LHCN-M2 (cell line): ENCODE data around the gene MAP4K1. TPM values are rescaled to one million over a fixed set of nuclear protein-coding genes. Genes with fewer than 3 reads are reported as not detected.
"Not testable (repeated sequence)": the region's sequence is repeated elsewhere in the genome, so short reads cannot be mapped to it uniquely, and the experiment has no call there.

Experiments used
- DNase-seq: peaks from one replicate; pipeline ENCODE4 v3.0.0-alpha.2; 2012; ENCODE audit warnings: low read depth
- total RNA-seq: library from RNA; depleted of rRNA; stranded (reverse); fragments of >200 nt; gene quantifications from 2 replicates; pipeline ENCODE4 v1.2.3, GENCODE V29; 2014

The MAP4K1 gene
- total RNA-seq, 1 experiment from 2014 or later: 2.0 TPM

DNA sequence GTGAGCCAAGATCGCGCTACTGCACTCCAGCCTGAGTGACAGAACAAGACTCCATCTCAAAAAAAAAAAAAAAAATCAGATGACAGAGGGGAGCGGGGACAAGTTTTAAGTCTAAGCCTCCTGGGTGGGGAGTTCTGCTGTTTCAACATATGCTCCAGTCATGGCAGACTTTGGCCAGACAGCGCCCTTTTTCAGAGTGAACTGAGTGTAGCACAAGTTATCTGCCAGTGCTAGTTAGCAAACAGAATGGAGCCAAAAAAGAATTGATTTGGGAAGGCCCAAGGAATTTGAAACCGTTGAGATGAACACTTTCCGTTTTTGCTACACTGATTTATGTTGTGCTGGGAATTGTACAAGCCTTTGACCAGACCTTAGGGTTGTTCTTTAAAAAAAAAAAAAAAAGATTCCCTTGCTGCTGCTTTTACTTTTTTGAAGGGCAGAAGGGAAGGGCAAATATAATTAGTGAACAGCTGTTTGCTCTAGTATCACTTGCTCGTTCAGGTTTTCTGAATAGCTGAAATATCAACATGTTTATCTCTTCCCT lies 35.3 kb upstream of the MAP4K1 start:
- DNase-seq: peak; percentile 64

DNA sequence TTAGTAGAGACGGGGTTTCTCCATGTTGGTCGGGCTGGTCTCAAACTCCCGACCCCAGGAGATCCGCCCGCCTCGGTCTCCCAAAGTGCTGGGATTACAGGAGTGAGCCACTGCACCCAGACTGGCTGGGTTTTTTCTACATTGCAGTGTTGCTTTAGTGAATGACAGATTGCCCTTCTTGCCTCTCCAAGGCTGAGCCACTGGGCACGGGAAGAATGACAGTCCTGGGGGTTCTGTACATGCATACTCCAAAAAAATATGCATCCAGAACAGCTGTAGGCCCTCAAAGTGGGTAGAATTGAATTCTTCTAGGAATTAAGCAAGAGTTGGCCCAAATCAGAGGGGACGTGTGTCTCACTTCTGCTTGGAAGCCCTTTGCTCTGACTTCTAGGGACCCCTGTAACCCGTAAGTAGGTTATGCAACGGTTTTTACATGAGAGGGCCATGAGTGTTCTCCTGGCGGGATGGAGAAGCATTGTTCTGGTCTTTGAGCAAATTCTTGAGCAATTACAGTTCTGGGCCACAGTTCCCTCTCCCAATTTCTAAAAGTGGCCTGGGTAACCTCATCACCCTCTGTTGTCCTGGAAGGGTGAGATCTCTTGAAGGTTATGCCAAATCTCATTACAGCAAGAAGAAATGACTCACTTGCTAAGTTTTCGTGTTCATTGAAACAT lies 33.3 kb upstream of the MAP4K1 start:
- DNase-seq: peak; percentile 96

GRCh38 chr19:38650172-38650775 lies 32.5 kb upstream of the MAP4K1 start:
- no peak for DNase-seq

GRCh38 chr19:38649305-38650171 lies 31.8 kb upstream of the MAP4K1 start:
- DNase-seq: peak; percentile 72

DNA sequence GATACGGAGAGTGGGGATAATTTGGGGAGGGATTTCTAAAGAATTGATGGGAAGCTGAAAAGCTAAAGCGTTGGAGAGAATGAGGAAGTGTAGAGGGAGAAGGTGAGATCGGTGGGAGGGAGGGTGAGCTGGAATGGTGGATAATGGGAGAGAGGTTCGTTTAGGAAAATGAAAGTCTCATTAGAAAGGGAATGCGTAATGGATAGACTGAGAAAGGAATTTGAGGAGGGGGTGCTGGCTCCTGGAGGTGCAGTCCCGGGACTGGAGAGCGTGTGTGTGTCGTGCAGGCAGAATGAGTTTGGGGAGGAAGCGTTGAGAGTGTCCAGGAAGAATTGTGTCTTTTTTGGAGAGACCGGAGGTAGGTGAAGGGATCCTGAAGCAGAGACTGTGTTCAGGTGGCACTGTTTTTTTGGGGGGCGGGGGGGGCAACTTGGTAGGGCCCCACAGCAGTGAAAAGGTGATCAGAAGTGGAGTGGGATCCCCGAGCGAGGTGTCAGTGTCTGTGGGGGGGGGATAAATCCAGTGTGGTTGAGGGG lies 31.1 kb upstream of the MAP4K1 start:
- no peak for DNase-seq

GRCh38 chr19:38647966-38648768 lies 30.4 kb upstream of the MAP4K1 start:
- DNase-seq: no peak

DNA sequence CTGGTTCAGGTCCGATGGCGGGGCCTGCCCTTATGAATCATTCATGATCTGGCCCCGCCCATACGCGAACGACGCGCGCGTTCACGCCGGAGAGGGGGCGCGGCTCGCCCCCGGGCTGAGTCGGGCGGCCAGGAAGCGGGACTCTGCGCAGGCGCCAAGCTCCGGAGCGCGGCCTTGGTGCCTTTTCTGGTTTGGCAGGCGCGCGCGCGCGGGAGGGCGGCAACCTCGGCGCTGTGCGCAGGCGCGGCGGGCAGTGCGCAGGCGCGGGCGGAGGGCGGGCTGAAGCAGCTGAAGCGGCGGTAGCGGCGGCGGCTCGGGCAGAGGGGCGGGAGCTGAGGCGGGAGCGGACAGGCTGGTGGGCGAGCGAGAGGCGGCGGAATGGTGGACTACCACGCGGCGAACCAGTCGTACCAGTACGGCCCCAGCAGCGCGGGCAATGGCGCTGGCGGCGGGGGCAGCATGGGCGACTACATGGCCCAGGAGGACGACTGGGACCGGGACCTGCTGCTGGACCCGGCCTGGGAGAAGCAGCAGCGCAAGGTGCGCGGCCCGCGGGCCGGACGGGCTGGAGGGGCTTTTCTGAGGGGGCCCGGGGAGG lies 29.7 kb upstream of the MAP4K1 start, which contains the start of gene ACTN4:
ACTN4 (plus strand) TSS at position 282 of the 598 bp plus-strand sequence; CDS start at position 379, 97 bp downstream.
- peak; percentile 95 for DNase-seq

DNA sequence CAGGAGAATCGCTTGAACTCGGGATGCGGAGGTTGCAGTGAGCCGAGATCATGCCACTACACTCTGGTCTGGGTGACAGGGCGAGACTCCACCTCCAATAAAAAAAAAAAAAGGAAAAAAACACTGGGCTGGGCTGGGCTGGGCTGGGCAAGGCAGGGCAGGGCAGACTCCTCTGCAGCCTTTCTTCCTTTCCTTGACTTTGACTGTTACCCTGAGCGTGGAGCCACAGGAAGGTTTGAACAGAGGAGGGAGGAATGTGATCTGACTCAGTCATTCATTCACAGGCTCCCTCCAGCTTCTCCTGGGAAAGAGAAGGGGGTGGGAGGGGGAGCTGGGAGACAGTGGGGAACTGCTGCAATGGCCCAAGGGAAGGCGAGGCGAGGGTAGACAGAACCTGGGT lies 27.0 kb upstream of the MAP4K1 start:
- DNase-seq: no peak

DNA sequence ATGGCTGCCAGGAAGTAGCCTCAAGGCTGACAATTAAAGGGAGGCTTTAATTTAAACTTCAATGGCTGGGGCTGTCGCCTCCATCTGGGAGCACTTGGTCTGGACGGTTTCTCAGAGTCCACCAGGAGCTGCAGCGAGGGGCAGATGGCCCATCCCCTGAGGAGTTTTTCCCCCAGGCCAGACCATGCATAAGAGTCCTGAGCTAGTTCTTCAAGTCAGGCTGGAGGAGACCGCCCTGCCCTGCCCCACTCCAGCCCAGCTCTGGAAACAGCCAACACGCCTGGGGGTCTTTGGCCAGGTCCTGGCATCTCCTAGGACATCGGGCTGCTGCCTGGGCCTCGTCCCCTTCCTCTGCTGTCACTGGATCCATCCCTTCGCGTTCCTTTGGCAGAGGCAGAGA lies 24.4 kb upstream of the MAP4K1 start:
- DNase-seq: no peak

- no peak for DNase-seq
Measured at GRCh38 chr19:38640368-38640767, 22.6 kb upstream of the MAP4K1 start.

GRCh38 chr19:38639679-38640078 lies 21.9 kb upstream of the MAP4K1 start:
- DNase-seq: no peak

GRCh38 chr19:38638461-38638860 lies 20.7 kb upstream of the MAP4K1 start:
- DNase-seq: no peak

DNA sequence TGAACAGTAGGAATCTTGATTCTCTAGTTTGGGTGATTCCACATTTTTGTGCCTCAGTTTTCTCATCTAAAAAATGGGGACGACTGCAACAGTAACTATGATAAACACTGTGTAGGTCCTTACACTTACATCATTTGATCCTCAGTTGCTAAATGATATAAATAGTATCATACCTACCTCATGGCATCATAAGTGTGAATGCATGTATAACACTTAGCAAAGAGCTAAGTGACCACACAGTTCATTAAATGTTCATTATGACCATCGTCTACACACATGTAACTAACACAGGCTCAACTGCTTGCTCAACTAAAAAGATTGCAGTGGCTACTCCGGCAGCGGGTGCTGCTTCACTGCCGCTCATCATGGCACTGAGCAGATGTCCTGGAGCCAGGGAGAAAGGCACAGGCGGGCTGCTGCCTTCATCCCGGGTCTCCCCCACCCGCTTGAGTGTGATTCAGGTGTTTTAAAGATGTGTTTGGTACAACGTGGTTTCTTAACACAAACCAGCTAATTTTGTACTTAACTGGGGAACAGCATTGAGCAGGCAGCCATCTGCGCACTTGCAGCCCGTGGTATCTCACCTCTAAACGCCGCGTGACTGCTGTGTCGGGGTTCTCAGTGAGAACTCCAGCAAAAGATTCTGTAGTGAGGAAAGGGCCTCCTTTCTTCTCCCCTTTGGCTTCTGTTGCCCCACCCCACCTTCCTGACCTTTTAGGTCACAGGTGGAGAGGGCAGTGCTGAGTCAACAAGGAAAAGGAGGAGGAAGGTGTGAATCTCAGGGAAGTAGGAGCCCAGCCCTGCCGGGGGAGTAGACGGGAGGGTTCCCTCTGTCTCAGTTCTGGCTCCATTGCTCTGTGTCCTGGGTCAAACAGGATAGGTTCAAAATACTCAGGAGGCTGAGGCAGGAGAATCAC lies 18.0 kb upstream of the MAP4K1 start:
- no peak for DNase-seq

GRCh38 chr19:38634757-38635482 lies 17.2 kb upstream of the MAP4K1 start:
- DNase-seq: peak; percentile 65

DNA sequence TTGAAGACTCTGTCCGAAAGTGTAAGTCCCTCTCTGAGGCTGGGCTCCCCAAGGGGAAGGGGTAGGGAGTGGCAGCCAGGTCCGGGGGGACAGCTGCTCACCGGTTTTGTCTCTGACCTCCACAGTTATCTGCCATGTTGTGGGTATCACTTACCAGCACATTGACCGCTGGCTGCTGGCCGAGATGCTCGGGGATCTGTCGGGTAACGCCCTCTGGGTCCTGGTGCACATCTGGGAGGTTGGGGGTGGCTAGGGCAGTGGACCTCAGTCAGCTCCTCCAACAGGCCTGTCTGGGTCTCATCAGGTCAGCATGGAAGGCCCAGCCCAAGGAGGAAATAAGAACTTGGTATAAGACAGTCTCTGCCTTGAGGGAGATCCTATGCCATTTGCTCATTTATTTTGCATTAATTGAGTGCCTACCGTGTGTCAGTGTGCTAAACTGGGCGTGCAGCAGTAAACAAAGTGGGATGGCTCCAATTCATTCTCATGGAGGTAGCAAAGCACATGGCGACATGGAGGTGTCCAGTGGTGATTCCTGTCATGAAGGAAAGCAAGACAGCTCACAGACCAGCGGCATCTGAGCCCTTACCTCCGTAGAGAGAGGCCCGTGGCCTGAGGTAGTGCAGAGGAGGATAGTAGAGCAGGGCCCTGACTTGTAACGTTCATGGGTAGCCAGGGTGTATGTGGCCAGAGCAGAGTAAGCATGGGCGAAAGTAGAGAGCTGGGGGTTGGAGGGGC lies 14.9 kb upstream of the MAP4K1 start:
- no peak for DNase-seq

DNA sequence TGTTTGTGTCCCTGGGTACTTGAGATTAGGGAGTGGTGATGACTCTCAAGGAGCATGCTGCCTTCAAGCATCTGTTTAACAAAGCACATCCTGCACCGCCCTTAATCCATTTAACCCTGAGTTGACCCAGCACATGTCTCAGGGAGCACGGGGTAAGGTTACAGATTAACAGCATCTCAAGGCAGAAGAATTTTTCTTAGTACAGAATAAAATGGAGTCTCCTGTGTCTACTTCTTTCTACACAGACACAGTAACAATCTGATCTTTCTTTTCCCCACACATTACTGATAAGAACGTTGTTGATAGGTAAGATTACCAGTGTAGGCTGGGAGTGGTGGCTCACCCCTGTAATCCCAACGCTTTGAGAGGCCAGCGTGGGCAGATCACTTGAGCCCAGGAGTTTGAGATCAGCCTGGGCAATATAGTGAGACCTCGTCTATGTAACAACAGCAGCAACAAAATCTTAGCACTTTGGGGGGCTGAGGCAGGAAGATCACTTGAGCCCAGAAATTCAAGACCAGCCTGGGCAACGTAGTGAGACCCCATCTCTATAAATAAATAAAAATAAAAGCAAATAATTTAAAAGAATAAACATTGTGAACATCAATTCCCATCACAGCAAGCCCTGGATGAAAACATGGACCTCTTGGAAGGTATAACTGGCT lies 14.2 kb upstream of the MAP4K1 start:
- not testable (repeated sequence) for DNase-seq

DNA sequence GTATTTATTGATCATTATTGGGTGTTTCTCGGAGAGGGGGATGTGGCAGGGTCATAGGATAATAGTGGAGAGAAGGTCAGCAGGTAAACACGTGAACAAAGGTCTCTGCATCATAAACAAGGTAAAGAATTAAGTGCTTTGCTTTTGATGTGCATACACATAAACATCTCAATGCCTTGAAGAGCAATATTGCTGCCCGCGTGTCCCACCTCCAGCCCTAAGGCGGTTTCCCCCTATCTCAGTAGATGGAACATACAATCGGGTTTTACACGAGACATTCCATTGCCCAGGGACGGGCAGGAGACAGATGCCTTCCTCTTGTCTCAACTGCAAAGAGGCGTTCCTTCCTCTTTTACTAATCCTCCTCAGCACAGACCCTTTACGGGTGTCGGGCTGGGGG lies 13.5 kb upstream of the MAP4K1 start:
- not testable (repeated sequence) for DNase-seq
